Measurements from ENCODE around the gene CTNNBL1.
"Not testable (repeated sequence)": the region's sequence is repeated elsewhere in the genome, so short reads cannot be mapped to it uniquely, and the experiment has no call there.

CTNNBL1 gene

DNA sequence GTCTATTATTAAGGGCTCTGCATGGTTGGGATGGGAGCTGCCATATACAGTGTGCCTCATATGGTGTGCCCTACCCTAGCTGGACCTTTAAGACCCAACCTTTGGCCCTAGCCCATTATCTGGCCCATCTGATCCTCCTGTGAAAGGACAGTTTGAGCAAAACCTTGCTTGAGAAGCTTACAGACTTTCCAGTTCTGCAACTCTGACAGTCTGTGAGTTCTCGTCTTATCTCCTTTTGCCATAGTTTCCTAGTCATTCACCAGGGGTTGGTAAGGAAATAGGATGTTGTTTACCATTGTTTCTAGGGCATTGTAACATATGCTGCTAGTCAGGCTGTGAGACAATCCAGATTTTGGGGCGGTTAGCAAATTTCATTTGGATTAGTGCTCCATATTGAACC lies 17.2 kb downstream of the CTNNBL1 start:
- DNase-seq = peak; percentile 6 to 31

DNA sequence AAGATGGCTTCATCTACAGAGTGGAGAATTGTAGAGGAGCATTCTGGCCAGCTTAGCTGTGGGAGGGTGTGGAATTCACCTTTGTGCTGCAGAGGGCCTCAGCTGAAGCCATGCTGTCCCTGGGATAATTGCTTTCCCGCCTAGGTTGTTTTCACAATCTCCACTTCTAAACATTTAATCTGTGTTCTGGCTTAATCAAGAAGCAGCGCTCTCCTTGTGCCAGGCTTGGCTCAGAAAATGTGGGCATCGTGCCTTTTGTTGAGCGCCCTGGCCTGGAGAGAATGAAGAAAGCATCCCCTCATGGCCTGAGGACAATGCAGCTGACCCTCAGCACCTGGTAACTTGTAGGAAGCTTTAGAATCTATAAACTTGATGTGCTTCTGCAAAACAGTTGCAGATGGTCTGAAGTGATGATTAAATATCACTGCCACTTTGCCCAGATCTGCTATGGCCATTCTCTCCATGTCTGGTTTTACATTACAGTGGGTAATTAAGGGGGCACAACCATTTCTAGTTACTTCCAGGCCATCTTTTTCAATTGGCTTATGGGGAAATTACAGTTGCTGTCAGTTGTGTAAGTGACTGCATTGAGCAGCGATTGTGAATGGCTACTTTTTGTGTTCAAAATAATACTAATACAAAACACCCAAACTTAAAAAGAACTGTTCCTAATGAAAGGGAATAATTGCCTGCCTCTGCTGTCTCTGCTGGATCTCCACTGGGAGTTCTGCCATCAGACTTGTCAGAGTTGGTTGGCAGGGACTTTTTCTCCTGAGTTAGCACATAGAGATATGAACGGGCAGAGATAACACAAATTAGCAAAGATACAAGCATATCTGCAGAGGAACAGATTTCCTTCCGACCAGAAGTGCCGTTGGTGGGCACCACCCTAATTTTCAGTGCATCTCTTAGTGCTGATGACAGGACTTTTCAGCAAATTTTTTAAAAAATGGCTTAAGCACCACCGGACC lies 18.4 kb downstream of the CTNNBL1 start:
- DNase-seq = no peak

DNA sequence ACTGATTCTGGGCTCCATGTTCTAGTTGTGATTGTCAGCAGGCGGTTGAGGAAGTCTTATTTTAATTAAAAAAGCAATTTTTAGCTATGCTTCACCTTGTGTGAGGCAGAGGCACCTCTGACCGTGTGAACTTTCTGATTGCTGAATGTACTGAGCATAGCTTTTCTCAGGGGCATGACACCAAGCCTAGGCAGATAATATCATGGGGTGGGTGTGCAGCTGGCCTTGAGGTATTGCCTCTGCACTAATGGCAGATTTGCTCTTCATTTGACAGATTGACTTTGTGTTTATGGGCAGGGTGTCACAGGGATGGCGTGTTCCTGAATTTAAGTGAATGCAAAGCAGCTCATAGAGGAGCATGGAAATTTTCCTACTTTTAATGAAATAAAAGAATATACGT lies 19.6 kb downstream of the CTNNBL1 start:
- DNase-seq = no peak

DNA sequence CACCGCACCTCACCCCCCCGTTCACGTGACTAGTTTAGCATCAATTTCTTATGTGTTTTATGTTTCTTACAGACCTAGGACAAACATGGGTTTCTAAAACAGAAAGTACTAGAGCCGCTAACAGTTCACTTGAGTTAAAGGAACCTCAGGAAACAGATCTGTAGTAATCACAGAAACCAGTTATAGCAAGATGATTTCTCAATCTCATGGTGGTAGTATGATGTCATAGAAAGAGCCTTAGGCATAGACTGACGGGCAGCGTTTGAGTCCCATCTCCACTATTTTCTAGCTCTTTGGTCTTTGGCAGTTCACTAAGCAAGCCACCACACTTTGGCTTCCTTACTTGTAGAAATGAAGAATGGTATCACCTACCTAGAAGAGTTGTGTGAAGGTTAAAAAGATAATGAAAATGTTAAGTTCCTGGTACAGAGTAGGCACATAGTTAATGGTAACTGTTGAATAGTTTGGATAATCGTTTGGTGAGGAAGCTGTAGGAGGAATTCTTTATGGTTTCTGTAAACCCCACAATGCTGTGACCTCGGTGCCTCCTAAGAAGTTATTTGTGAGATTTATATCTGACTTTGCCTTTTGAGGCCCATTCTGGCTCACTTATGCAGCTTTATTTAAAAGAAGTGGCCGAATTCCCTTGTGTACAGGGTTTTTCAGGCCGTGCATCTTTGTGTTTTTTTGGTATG lies 21.3 kb downstream of the CTNNBL1 start:
- peak; percentile 71 to 90 for DNase-seq

DNA sequence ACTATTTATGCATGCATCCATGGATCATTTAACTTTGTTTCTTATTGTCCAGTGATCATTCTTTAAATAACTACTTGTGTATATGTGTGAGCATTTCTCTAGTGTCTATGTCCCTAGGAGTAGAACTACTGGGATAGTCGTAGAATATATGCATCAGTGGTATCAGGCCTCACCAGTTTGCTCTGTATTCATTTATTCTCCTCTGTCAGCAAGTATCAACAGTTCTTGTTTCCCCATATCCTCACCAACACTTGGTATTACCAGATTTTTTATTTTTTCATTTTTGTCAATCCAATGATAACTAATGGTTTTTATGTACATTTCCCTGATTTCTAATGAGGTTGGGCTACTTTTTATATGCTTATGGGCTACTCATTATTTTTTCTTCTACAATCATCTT lies 27.9 kb downstream of the CTNNBL1 start:
- DNase-seq = no peak

DNA sequence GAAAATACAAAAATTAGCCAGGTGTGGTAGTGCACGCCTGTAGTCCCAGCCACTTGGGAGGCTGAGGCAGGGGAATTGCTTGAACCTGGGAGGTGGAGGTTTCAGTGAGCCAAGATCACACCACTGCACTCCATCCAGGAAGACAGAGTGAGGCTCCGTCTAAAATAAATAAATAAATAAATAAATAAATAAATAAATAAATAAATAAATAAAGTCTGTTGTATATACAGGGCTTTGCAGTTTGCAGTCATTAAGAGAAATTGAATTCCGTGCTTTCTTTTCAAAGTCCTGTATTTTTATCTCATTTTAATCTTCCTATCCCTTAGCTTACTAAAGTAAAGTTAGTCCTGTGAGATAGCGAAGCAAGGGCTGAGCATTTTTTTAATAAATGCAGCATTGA lies 28.5 kb downstream of the CTNNBL1 start:
- DNase-seq = not testable (repeated sequence)

DNA sequence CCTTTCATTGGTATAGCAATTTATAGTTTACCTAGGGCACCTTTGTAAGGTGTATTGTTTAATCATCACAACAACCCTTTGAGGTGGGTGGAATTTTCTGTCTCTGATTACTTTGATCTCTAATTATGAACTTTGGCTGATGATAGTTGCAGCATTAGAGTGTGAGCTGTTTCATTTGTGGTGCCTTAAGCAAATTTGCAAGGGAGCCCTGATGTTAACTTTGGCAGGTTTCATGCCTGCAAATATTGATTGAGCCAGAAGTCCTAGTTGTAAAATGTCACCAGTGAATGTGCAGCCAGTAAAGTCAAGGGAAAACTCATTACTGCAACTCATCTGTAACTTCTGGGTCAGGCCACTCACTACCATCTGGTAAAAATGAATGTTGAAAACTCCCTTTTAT lies 29.8 kb downstream of the CTNNBL1 start:
- no peak for DNase-seq

DNA sequence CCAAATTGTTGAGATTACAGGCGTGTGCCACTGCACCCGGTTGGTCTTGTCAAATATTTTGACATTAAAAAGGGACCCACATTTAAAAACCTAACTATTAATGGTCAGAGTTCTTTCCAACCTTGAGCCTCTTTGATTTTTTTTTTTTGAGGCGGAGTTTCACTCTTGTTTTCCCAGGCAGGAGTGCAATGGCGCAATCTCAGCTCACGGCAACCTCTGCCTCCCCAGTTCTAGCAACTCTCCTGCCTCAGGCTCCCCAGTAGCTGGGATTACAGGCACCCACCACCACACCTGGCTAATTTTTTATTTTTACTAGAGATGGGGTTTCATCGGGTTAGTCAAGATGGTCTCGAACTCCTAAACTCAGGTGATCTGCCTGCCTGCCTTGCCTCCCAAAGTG lies 31.3 kb downstream of the CTNNBL1 start:
- no peak for DNase-seq

DNA sequence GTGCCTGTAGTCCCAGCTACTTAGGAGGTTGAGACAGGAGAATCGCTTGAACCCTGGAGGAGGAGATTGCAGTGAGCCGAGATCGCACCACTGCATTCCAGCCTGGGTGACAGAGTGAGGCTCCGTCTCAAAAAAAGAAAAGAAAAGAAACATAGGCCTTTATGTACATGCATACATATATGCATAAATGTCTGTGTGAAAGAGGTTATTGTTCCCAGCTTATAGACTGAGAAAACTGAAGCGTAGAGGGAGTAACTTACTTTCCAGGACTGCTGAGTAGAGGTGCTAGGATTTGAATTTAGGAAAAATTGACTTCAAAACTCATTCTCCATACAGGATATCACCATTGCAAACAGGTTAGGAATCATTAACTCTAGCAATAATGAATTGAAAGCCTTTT lies 32.0 kb downstream of the CTNNBL1 start:
- DNase-seq = no peak

DNA sequence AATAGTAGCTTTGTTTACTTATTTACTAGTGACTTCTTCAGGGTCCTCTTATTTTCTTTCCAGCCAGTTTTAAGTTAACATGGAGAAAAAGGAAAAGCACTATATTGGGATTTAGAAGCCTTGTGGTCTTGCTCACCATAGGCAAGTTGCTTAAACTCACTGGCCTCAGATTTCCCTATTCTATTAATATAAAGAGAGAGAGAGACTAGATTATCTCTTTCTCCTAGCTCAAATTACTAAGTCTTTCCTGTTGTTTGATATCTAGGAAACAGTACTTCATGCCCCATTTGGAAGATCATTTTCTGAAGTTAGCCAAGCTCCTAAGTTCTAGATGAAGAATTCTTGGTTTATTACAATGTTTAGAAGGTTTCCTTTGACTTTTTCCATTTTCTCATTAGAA lies 32.5 kb downstream of the CTNNBL1 start:
- DNase-seq = no peak

DNA sequence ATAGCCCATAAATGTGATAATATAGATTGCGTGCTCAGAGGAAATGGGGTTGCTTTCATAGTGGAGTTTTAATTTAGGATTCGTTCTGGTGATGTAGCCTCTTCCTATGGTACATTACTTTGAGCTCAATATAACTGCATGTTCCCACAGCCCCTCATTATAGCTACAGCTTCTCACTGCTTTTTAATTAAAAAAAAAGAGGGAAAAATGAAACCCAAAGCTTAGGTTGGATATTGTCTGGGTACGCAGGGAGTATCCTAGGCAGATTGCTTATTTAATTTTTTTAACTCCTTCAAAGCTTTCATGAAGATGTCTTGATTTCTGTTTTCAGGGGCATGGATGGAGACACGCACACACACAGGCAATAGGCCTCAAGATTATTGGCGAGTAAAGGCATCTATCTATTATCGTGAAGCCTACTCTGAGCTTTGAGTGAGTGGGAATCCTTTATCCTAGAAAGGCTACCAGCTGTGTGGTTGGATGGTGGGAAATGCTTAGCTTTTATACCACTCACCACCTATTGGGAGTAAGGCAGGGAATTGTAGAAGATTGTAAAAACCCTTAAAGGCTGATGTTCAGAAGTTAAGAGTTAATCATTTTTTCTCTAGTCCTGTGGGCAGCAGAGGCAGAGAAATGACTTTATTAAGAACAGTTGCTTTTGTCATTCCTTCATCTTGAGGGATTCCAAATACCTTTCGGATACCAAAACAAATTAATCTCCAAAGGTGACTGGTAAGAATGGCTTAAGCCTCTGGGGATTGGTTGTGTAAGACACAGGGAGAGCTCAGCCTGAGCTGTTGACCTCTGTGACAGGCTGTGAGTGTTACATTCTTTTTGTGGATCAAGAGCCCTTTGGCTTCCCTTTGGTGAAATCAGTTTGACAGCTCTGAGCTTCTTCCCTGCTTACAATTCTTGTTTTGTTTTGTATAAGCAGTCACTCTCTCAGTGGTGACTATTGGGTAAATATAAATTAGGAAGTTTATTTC lies 33.4 kb downstream of the CTNNBL1 start:
- peak; percentile 50 for DNase-seq

DNA sequence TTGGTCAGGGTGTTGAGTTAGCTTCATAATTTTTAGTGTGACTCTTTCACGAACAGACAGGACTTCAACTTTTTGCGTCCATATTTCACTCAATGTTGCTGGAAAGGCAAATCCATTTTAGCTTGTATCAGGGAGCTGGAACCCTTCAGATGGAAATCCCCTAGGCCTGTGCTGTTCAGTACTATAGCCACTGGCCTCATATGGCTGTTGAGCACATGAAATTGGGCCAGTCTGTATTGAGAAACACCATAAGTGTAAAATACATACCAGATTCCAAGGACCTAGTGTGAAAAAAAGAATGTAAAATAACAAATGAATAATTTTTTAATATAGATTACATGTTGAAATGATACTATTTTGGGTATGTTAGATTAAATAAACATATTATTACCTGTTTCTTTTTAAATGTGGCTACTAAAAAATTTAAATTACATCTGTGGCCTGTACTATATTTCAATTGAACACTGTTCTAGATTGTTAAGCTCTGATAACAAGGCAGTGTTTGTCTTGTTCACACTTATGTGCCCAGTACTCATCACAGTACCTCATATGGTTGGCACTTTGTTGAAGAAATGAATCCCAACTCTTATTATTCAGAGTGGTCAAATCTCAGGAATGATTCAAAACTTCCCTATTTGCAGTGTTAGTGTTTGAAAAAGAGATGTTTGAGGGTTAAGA lies 34.3 kb downstream of the CTNNBL1 start:
- DNase-seq = peak in 1 of 2 donors; percentile 2

DNA sequence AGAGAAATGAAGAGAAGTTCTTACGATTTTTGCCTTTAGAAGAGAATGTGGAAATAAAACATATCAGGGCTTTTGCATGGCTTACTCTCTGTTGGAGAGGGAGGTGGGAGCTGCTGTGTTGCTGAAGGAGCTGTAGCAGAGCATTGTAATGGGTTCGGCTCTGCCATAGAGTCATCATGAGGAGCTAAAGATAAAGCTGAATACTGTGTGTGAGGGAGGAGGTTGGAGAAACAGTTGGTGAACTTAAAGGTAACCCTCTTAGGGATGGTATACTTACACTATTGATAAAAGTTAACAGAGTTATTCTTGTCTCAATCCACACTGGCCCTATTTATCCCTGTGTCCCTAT lies 34.8 kb downstream of the CTNNBL1 start:
- no peak for DNase-seq

DNA sequence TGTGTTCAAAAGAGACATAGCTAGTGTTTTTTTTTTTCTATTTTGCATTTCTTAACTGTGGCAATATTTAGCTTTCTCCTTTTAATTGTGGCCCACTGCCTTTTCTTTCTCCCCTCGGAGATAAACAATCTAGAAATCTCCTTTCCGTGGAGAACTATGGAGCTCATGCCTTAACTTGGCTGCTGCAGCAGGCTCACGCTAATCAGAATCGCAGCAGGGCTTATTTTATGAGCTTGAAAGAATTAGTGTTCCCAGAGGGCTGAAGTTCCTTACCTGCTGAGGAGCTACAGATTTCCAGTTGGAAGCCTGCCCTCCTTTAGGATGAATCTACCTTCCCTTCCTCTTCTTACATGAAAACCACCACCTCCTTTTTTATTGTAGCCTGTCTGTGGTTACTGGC lies 35.6 kb downstream of the CTNNBL1 start:
- no peak for DNase-seq

DNA sequence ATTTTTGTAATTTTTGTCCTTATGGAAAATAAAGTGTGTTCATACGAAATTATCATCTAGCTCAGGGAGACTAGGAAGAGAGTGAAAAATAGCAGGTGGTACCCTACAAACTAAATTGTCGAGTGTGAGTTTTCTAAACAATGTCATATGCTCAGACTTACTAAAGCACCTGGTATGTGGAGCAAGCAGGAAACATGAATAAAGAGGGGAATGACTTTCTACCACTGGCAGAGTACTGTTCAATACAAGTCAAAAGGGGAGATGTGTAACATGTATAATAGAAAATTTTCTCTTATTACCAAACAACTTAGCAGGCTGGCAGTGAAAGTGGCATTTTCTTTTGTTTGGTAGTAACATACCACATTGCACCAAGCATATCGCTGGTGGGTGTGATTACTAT lies 36.1 kb downstream of the CTNNBL1 start:
- DNase-seq = no peak

DNA sequence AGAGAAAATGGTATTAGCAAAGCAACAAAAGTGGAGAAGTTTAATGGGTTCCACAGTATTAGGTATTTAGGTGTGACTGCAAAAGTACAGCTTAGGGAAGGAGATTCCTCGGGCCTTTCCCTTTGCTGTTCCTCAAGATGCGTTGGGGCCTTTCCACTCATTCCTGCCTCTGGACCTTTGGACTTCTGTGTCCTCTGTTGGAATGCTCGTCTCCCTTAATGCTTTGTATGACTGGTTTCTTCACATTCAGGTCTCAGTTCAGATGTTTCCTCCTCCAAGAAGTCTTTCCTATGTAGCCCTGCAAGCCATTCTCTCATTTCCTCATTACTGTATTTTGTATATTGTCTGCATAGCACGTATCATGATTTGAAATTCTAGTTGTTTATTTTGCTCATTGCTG lies 39.6 kb downstream of the CTNNBL1 start:
- no peak for DNase-seq

DNA sequence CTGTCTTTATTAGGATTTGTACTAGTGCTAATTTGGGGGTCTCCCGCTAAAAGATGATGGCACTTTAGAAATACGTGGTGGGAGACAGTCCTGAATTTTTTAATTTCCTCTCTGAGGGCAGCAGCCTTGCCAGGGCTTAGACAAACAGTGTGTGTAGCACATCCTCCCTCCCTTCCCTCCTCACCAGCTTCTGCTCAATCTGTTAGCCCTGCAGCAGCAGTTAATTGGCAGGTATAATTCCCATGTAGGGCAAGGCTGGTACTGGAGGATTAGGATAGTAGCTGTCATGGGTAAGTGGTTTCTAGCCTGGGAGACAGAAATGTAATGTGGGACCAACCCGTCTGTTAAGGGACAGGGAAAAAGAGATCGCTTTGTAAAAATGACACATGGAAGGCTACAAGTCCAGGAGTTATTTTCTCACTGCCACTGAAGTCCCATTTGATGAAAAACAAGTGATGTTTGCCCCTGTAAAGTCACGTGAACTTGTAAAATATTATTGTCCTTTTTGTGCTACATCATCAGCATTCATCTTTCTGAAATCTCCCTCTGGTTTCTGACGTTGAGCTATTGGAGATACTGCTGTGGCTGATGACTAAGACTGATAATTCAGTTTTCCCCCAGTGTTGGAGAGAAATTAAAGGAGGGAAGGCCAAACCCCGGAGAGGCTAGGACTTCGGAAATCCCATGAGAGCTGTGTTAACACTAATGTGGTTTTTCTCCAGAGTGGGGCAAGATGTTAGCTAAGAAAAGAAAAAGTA lies 40.6 kb downstream of the CTNNBL1 start:
- no peak for DNase-seq

DNA sequence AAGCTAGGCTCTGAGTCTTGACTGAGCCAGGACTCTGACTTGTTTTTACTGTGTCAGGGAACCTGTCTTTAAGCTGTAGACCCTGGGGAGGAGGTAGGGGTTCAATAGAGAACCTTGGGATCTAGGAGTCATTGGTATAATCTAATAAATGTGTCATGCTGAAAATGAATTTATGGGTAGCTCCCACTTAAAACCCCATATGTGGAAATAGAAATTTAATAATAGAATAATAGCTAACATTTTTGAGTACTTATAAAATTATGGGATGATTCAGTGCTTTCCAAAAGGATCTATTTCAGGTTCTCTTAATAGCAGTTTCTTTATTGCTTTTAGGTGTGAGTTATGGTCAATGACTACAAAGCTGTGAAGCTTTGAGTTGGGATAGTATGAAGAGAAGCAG lies 41.7 kb downstream of the CTNNBL1 start:
- no peak for DNase-seq

DNA sequence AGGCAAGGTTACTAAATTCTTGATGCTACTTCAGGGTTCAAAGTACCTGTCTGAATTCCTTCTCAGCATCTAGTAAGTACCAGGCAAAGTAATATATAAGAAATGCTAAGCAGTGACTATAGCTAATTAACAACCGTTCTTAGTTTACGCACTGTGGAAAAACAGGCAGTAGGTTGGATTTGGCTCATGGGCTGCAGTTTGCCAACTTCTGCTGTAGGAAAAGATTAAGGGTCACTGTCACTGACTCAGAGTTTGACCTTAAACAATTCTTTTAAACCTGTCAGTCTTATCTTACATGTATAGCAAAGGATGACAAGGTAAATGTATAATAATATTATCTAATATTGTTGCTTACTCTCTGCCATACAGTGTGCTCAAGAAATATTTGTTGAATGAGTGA lies 42.3 kb downstream of the CTNNBL1 start:
- DNase-seq = no peak

DNA sequence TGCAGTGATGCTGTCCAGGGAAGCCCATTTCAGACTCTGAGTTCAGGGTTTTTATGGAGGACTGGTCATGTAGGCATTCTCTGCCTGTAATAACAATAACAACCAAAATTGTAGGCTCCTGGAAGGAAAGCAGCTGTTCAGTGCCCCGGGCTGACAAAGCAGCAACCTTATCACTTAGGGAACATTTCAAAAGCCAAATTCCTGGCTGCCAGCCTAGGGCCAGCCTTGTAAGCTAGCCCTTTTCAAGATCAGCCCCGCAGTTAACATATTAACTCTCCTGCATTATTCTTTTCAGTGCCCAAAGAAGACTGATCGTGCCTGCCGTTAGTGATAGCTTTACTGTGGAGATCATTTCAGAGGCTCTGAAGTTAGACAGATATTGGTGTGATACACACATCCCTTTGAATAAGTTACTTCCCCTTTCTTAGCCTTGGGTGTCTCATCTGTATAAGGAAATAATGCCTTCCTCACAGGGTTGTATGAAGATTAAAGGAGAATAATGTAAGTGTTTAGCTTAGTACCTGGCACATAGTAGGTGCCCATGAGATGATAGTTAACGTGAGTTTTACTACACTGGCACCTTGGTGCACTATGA lies 44.1 kb downstream of the CTNNBL1 start:
- DNase-seq = no peak

DNA sequence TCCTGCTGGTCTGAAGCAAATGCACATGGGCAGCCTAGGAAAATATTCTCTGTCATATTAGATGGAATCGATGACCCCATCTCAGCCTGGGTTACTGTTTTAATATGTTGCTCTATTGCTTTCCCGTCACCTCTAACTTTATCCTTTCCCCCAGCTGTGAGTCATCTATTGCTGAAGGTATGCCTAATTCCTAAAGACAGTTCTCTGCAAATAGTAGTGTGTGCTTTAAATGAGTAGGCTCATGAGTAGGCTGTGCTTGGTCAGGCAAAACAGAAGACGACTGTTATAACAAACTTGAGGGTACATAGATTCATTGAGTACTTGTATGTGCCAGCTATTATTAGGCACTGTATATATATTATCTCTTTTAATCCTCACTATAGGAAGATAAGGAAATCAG lies 47.2 kb downstream of the CTNNBL1 start:
- DNase-seq = no peak
